Fibroblast of skin of back (primary cell): Measurements from ENCODE around the gene RETREG1. TPM values are rescaled to one million over a fixed set of nuclear protein-coding genes. Genes with fewer than 3 reads are reported as not detected.
A peak's percentile ranks its signal among the peaks of the same experiment; 100 is the strongest.
"Not testable (repeated sequence)": the region's sequence is repeated elsewhere in the genome, so short reads cannot be mapped to it uniquely, and the experiment has no call there.

Experiments
- DNase-seq: peaks from one replicate; pipeline ENCODE4 v3.0.0-alpha.2; 2013
- polyA plus RNA-seq, 2 experiments: library from polyadenylated mRNA; unstranded; fragments of 120-200 nt; gene quantifications; one replicate each; pipeline ENCODE4 v1.2.1, GENCODE V29; 2013; ENCODE audit not compliant: insufficient read length in 2 of 2

The RETREG1 gene, protein sequence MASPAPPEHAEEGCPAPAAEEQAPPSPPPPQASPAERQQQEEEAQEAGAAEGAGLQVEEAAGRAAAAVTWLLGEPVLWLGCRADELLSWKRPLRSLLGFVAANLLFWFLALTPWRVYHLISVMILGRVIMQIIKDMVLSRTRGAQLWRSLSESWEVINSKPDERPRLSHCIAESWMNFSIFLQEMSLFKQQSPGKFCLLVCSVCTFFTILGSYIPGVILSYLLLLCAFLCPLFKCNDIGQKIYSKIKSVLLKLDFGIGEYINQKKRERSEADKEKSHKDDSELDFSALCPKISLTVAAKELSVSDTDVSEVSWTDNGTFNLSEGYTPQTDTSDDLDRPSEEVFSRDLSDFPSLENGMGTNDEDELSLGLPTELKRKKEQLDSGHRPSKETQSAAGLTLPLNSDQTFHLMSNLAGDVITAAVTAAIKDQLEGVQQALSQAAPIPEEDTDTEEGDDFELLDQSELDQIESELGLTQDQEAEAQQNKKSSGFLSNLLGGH
- polyA plus RNA-seq (2013, experiment 1 of 2; ENCODE audit: insufficient read length) = 0.23 TPM
- 0.30 TPM for polyA plus RNA-seq (2013, experiment 2 of 2; ENCODE audit: insufficient read length)

- DNase-seq = peak; percentile 28
Observed at GRCh38 chr5:16616536-16617273, at the start of gene RETREG1. Gene RETREG1, minus strand, starts transcription at chr5:16616997. Its CDS starts 26 bp downstream, at chr5:16616971.

DNA sequence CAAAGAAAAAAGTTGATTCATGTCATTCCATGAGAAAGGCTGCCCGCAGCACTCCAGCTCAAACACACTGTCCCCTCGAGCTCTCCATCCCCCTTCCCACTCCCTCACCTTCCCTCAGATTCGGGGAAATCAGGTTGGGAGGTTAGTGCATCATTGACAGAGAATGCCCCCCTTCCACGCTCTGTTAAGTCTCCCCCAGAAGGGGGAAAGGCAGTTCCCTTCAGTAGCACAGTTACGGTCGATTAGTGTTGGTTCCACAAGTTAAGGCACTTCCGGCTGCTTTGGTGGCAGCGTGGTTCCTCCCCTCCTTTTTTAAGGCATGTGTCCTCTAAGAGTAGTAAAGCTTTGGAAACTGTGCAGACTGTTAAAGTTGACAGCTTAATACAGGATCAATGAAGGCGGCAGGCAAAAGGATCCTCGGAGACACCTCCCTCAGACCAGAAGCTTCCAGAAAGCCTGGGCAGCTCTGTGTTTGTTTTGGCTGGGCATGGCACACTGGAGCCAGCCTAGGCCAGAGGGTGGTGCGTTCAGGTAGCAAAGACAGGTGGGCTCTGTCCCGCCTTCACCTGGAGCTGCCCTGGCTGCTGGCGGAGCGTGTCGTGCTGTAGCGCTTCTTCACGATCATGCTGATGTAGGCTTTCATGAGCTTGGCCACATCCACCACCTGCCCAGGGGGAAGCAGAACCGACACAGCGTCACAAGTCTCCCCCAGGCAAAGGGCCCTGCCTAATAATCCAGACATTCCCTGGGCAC is 49.5 kb upstream of the RETREG1 start:
- no peak for DNase-seq

DNA sequence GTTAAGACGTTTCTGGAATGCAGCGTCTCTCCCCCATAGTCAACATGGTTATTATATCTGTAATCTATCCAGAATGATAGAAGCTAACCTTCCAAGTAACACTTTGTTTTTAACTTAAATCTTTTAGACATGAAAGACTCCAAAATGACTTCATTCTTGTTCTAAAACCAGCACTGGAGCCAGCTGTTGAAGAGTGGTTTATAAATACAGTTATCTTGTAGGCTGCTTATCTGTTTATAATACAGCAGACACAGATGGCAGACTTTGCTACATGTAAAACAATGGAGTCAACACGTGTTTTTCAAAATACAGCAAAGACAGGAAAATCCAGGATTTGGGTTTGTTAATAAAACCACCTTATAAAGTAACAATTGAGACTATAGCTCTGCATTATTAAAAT is 48.8 kb upstream of the RETREG1 start:
- DNase-seq = no peak

DNA sequence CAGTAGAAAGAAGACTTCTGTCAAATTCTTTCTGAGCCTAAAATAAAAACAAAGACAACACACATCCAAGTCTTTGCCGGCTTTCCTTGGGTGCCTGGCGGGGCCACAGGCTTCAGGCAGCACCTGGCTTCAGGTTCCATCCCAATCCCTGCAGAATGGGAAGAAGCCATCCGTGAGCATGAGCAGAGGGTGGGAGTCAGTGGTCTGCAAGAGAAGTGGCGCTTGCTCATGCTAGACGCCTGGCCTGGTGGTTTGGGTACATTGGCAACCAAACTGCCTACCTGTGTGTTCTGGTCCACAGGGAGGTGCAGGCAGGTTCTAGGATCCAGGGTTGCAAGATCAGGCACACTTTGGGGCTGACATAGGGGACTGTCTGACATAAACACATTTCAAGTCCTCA is 47.6 kb upstream of the RETREG1 start:
- no peak for DNase-seq

DNA sequence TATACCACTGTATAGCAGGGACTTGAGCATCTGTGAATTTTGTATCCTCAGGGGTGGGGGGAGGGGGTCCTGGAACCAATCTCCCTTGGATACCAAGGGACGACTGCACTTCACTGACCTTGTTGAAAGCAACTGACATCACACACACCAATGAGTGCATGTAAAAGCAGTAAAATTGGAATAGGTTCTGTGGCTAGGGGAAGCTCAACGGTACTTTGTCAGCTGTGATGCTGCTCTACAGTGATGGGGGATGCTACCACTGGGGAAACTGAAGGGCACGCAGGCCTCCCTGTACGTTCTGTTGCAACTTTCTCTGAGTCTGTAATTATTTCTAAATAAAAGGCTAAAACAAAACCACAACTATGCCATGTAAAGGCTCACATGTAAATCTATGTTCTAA is 47.0 kb upstream of the RETREG1 start:
- no peak for DNase-seq

DNA sequence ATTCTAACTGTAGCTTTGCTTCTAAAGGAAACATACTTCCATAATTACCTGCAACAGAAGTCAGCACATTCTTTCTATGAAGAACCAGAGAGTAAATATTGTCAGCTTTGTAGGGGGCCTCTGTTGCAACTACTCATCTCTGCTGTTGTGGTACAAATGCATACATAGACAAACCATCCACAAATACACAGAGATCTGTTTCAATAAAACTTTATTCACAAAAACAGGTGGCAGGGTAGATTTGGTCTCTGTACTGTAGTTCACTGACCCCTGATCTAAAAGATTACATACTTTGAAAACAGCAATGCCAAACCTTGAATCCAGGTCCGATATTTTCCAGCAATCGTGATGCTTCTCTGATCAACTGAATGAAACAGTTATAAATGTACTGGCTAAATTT is 44.9 kb upstream of the RETREG1 start:
- no peak for DNase-seq

DNA sequence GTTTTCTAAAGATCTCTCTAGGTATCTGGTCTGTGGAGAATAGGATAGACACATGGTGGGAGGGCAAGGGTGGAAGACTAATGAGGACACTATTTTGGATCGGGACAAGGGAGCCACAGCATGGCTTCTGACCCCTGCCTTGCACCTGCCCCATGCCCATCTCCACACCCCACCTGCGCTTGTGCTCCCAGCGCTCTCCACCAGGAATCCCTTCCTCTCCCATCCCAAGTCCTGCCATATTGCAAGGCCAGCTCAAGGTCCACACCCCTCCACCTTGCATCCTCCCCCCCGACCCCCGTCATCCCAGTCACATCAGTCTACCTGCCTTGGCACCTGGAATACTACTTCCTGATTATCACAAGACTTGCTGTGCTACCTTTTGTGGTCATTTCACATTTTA is 44.2 kb upstream of the RETREG1 start:
- DNase-seq = no peak

DNA sequence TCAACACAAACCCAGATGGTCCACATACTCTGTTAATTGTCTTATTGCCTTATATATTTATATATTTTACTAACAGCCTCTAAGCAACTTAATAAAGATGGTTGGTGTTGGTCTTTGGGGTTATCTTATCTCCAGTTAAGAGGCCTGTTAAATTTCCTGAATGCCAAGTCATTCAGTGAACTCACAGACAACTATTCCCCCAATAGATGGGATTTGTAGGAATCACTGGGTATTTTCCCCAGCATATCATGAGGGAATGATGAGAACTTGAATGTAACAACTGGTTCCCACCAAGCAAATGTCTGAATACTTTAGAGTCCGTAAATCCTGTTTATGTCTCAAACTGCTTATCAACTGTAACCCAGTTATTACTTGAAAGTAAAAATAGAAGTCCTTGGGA is 42.7 kb upstream of the RETREG1 start:
- DNase-seq = no peak

- no peak for DNase-seq
Observed at GRCh38 chr5:16656561-16657191, 39.9 kb upstream of the RETREG1 start.

- DNase-seq = peak; percentile 27
Observed at GRCh38 chr5:16654647-16655334, 38.0 kb upstream of the RETREG1 start.

DNA sequence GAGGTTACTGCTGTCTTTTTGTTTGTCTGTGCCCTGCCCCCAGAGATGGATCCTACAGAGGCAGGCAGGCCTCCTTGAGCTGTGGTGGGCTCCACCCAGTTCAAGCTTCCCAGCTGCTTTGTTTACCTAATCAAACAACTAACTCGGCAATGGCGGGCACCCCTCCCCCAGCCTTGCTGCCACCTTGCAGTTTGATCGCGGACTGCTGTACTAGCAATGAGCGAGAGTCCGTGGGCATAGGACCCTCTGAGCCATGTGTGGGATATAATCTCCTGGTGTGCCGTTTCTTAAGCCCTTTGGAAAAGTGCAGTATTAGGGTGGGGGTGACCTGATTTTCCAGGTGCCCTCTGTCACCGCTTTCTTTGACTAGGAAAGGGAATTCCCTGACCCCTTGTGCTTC is 31.9 kb upstream of the RETREG1 start:
- DNase-seq = not testable (repeated sequence)

DNA sequence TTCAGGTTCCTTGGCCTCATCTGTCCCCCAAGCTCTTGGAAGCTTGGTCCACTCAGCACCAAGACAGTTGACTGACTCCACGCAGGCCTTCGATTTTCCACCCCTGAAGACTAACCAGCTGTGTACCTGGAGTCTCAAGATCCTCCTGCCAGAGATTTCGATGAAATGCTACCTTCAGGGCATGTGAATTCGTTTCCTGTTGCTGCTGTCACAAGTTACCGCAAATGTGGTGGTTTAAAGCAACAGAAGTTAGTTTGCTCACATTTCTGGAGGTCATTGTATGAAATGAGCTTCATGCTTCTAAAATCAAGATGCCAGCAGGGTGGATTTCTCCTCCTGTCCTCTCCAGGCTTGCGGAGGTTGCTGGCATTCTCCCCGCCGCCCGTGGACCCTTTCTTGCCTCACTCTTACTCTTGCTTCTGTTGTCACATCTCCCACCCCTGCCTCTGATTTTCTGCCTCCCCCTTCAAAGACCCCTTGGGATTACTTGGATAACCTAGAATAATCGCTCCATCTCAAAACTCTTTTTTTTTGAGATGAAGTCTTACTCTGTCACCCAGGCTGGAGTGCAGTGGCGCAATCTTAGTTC is 27.6 kb upstream of the RETREG1 start:
- no peak for DNase-seq

DNA sequence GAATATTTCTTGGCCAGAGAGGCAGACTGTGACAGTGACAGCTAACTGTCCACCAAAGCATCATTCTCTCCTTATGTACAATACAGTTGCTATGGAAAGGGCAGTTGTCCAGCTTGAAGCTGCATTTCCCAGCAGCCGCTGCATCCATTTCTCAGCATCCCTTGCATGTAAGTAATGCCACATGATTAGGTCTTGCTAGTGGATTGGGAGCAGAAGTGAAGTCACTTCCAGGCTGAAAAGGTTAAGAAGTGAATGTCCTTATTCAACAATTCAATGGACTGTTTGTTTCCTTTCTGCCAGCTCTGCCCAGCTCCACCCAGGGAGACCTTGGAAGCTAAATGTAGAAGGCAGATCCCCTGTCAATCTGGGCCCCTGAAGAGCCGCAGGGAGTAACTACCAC is 26.1 kb upstream of the RETREG1 start:
- no peak for DNase-seq

DNA sequence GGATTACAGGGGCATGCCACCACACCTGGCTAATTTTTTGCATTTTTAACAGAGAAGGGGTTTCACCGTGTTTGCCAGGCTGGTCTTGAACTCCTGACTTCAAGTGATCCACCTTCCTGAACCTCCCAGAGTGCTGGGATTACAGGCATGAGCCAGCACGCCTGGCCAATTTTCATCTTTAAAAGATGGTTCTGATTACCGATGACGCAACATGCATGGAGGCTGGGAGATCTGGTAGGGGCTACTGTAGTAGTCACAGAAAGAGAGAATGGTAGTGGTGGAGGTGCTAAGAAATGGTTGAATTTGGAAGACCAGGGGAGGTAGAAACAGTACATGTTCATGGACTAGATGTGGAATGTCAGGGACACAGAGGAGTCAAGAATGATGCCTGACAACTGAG is 22.4 kb upstream of the RETREG1 start:
- DNase-seq = no peak

- DNase-seq = no peak
Observed at GRCh38 chr5:16628376-16628775, 11.6 kb upstream of the RETREG1 start.

- DNase-seq = no peak
Observed at GRCh38 chr5:16626696-16627264, 10.0 kb upstream of the RETREG1 start.

DNA sequence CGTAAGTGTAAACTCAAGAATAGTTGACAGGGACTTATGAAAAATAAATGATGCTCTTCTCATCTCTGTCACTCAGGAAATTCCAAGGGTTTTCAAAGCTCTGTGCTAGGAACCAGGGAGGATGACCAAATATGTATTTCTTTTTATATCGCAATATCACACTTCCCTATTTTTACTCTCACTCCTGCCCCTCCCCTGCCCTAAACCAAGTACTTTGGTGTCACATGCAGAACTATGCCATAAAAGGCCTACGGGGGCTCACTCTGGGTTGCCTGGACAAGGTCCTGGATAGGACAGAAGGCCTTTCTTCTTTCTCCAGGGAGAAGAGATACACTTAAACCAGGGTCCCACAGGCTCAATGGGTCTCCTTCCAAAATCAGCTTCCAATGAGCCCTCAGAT is 8.3 kb upstream of the RETREG1 start:
- no peak for DNase-seq

GRCh38 chr5:16619136-16619535 is 2.3 kb upstream of the RETREG1 start:
- no peak for DNase-seq

DNA sequence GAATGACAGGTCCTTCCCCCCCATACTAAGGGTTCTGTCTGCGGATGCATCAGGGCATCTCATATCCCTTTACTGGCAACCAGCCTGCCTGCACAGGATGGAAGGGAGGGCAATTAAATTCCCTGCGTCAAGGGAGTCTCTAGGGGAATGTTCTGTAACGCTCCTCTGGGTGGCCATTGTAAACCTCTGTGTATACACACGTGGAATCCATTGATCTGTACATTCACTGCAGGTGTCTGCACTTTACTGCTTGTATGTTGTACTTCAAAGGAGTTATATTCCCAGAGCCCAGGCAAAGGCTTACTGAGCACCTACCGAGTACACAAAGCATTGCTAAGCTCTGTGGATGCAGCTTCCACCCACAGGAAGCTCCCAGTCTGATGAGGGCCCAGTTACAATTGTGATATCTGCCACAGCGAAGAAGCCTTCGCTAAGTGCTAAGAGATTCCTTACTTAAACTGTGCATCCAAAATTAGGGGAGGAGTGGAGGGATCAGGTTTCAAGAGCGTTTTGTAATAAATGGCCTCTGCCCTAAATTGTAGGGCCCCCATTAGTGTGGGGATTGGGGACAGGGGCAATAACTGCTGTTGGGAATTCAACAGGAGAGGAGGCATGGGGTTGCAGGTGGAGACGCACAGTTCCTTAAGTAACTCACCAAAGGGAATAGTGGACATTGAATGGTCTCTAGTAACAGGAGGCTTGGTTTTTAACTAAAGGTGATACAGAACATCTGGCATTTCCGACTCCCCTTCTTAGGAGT is 1.5 kb upstream of the RETREG1 start:
- DNase-seq = no peak

DNA sequence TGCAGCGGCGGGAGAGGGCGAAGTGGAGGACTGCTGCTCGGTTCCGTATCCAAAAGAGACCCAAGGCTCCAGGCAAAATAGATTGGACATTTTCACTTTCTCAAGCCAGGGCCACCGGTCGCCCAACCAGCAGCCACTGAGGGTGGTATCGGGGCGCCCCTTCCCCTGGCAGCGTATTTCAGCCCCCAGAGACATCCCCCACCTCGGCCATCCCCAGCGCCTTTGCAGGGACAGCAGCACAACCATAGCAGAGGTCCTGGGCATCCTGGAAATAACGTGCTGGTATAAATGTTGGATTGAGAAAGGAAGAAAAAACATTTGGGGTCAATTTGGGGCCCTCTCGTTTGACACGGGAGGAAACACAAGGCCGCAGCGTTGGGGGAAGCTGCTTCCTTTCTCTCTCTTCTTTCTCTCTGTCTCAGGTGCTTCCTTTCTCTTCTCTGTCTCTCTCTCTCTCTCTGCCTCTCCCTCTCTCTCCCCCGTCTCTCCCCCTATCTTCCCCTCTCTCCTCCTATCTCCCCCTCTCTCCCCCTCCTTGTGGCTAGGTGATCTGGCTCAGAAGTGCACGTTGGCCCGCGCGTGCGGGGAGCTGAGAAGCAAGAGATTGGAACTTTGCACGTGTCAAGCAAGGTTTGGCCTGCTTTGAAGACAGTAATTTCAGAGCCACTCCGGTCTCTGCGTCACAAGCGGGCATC is 624 bp upstream of the RETREG1 start:
- DNase-seq = no peak
